Astrocyte of the spinal cord (primary cell): ENCODE data around the gene TSPYL4.

Experiments
- DNase-seq: peaks from one replicate; pipeline ENCODE4 v3.0.0; 2011; ENCODE audit warnings: low read depth, low spot score
- H3K4me3 ChIP-seq: 2 replicates; pipeline ENCODE4 v1.5.1; 2011; ENCODE audit warnings: low read depth, mild to moderate bottlenecking, low read length, moderate library complexity
- in situ Hi-C: cut with HindIII; loops from 2 replicates; pipeline ENCODE4 v1.10.0; 2017; ENCODE audit warnings: low sequenced_read_pairs
- TF ChIP-seq, protein P1 (sequence below): IDR thresholded peaks from 2 replicates; pipeline ENCODE4 v1.5.1; 2012; ENCODE audit warnings: low read depth, mild to moderate bottlenecking, low read length, inconsistent platforms

Gene TSPYL4

GRCh38 chr6:116265041-116265829, 11.4 kb upstream of the TSPYL4 start:
- in situ Hi-C loops: no loop called here
- no peak overlapping the region for H3K4me3 ChIP-seq
- TF ChIP-seq, protein P1, sequence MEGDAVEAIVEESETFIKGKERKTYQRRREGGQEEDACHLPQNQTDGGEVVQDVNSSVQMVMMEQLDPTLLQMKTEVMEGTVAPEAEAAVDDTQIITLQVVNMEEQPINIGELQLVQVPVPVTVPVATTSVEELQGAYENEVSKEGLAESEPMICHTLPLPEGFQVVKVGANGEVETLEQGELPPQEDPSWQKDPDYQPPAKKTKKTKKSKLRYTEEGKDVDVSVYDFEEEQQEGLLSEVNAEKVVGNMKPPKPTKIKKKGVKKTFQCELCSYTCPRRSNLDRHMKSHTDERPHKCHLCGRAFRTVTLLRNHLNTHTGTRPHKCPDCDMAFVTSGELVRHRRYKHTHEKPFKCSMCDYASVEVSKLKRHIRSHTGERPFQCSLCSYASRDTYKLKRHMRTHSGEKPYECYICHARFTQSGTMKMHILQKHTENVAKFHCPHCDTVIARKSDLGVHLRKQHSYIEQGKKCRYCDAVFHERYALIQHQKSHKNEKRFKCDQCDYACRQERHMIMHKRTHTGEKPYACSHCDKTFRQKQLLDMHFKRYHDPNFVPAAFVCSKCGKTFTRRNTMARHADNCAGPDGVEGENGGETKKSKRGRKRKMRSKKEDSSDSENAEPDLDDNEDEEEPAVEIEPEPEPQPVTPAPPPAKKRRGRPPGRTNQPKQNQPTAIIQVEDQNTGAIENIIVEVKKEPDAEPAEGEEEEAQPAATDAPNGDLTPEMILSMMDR: no peak
- DNase-seq: no peak

DNA sequence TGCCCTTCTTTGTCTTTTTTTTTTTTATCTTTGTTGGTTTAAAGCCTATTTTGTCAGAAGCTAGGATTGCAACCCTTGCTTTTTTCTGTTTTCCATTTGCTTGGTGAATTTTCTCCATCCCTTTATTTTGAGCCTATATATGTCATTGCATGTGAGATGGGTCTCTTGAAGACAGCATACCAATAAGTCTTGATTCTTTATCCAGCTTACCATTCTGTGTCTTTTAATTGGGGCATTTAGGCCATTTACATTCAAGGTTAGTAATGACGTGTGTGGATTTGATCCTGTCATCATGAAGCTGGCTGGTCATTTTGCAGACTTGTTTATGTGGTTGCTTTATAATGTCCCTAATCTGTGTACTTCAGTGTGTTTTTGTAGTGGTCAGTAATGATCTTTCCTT, 9.5 kb upstream of the TSPYL4 start:
- H3K4me3 ChIP-seq: no peak overlapping the region
- DNase-seq: no peak
- TF ChIP-seq, protein P1: no peak
- in situ Hi-C loops: no loop called here

DNA sequence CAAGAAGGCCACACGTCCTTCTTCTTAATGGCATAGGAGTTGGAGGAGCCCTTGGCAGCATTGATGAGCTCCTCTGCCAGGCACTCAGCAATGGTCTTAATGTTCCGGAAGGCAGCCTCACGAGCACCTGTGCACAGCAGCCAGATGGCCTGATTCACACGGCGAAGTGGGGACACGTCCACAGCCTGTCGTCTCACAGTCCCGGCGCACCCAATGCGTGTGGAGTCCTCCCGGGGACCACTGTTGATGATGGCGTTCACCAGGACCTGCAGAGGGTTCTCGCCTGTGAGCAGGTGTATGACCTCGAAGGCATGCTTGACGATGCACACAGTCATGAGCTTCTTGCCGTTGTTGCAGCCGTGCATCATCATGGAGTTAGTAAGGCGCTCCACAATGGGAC, 4.6 kb upstream of the TSPYL4 start:
- no peak overlapping the region for H3K4me3 ChIP-seq
- in situ Hi-C loops: no loop called here
- TF ChIP-seq, protein P1: no peak
- no peak for DNase-seq

- TF ChIP-seq, protein P1: no peak
- in situ Hi-C loops: no loop called here
- H3K4me3 ChIP-seq: no peak overlapping the region
Measured at GRCh38 chr6:116256694-116257093, 2.8 kb upstream of the TSPYL4 start.

GRCh38 chr6:116255246-116255800, 1.4 kb upstream of the TSPYL4 start:
- TF ChIP-seq, protein P1: no peak
- no peak overlapping the region for H3K4me3 ChIP-seq
- no peak for DNase-seq
- in situ Hi-C loops: no loop called here

More at GRCh38 chr6:116256694-116257093, 2.8 kb upstream of the TSPYL4 start:
- DNase-seq: no peak

DNA sequence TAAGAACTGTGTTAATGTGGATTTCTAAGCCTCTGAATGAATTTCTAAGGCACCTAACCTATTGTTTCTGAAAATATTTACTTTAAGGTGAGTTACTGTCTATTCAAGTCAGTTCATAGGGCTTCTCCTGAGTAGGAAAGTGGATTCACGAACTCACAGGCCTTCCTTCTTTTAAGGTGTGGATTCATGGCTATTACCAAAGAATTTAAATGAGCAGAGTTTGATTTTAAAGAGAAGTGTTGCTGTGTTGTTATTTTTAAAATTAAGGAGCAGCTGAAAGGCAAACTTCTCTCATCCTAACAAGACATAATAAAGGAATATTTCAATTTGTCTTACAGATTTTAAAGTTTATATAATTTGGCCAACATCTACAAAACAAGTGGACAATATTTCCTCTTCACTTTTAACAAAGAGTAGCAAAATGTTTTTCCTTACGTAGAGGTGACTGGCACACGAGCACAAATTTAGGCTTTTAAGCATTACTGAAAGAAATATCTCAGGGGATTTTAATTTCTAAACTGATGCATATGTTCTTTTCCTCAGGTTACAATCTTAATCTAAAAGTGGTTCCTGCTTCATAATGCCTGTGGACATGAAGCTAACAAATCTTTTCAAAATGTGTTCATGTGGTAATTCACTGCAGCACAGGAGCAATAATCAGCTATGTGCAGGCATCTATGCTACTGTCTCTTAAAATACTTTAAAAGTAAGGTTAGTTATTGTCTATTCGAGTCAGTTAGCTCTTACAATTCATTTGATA, 602 bp upstream of the TSPYL4 start:
- in situ Hi-C loops: no loop called here
- peak overlapping the region; percentile 96 for H3K4me3 ChIP-seq
- TF ChIP-seq, protein P1: no peak
- DNase-seq: no peak
